RWPE2 (cell line): ENCODE measurements around the gene CFAP58.
A peak's percentile ranks its signal among the peaks of the same experiment; 100 is the strongest.

Source experiments
- ATAC-seq: fragments of 200-7000 bp; cut with Tn5 transposase; 3 replicates; pipeline ENCODE4 v1.9.1; 2021; ENCODE audit warnings: low read depth
- DNase-seq: peaks from one replicate; pipeline ENCODE4 v3.0.0-alpha.2; 2020; ENCODE audit warnings: low spot score
- H3K27ac ChIP-seq: fragments of 450-650 bp; 2 replicates; pipeline ENCODE4 v1.5.1; 2017; ENCODE audit warnings: mild to moderate bottlenecking; ENCODE audit not compliant: poor library complexity, severe bottlenecking
- H3K27me3 ChIP-seq: fragments of 250-450 bp; sonication (Bioruptor Pico); 2 replicates; pipeline ENCODE4 v1.5.1; 2021; ENCODE audit warnings: mild to moderate bottlenecking, moderate library complexity; ENCODE audit not compliant: insufficient read depth, poor library complexity, severe bottlenecking
- H3K36me3 ChIP-seq: fragments of 250-450 bp; sonication (Bioruptor Pico); 2 replicates; pipeline ENCODE4 v1.5.1; 2020; ENCODE audit warnings: low read depth, mild to moderate bottlenecking, moderate library complexity
- H3K4me1 ChIP-seq: fragments of 250-450 bp; sonication (Bioruptor Pico); 2 replicates; pipeline ENCODE4 v1.5.1; 2021; ENCODE audit warnings: mild to moderate bottlenecking, moderate library complexity; ENCODE audit not compliant: insufficient read depth, poor library complexity, severe bottlenecking
- H3K4me3 ChIP-seq: fragments of 250-450 bp; sonication (Bioruptor Pico); 2 replicates; pipeline ENCODE4 v1.5.1; 2021; ENCODE audit warnings: mild to moderate bottlenecking, moderate library complexity; ENCODE audit not compliant: severe bottlenecking
- H3K9me3 ChIP-seq: fragments of 250-450 bp; sonication (Bioruptor Pico); 2 replicates; pipeline ENCODE4 v1.5.1; 2021; ENCODE audit warnings: mild to moderate bottlenecking, moderate library complexity; ENCODE audit not compliant: severe bottlenecking
- TF ChIP-seq, protein P1 (sequence below): fragments of 450-650 bp; IDR thresholded peaks from one replicate; pipeline ENCODE4 v1.5.1; 2017; ENCODE audit warnings: mild to moderate bottlenecking, moderate library complexity; ENCODE audit not compliant: poor library complexity, severe bottlenecking

CFAP58 gene

GRCh38 chr10:104449391-104449790 lies 95.8 kb downstream of the CFAP58 start:
- ATAC-seq = no peak; the same call in 2 of the 3 replicates
- H3K27ac ChIP-seq = peak overlapping the region; percentile 5

DNA sequence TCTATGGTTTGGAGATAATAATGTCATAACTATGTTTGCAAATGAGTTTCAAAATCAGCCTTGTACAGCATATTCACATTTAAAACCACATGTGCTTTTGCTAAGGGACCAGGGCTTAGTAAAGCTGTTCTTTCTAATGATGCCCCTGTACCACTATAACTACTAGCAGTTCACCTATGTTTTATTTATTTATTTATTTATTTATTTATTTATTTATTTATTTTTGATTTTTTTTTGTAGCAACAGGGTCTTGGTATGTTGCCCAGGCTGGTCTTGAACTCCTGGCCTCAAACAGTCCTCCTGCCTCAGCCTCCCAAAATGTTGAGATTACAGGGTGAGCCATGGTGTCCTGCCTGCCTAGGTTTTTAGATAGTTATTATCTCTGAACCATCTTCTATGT lies 96.9 kb downstream of the CFAP58 start:
- H3K9me3 ChIP-seq = no peaks in the 10 kb centered on the region
- H3K36me3 ChIP-seq = no peaks in the 10 kb centered on the region
- H3K4me3 ChIP-seq = no peak overlapping the region
- H3K27ac ChIP-seq = no peak overlapping the region
- DNase-seq = no peak
- H3K27me3 ChIP-seq = no peaks in the 10 kb centered on the region
- no peak for ATAC-seq
- TF ChIP-seq, protein P1, sequence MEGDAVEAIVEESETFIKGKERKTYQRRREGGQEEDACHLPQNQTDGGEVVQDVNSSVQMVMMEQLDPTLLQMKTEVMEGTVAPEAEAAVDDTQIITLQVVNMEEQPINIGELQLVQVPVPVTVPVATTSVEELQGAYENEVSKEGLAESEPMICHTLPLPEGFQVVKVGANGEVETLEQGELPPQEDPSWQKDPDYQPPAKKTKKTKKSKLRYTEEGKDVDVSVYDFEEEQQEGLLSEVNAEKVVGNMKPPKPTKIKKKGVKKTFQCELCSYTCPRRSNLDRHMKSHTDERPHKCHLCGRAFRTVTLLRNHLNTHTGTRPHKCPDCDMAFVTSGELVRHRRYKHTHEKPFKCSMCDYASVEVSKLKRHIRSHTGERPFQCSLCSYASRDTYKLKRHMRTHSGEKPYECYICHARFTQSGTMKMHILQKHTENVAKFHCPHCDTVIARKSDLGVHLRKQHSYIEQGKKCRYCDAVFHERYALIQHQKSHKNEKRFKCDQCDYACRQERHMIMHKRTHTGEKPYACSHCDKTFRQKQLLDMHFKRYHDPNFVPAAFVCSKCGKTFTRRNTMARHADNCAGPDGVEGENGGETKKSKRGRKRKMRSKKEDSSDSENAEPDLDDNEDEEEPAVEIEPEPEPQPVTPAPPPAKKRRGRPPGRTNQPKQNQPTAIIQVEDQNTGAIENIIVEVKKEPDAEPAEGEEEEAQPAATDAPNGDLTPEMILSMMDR = no peak
- H3K4me1 ChIP-seq = peaks cover 10% of the 10 kb centered on the region

More at GRCh38 chr10:104449391-104449790, 95.8 kb downstream of the CFAP58 start:
- Histone ChIP-seq H3K9me3 (no peaks in the 10 kb centered on the region), H3K27me3 (no peaks in the 10 kb centered on the region), H3K36me3 (no peaks in the 10 kb centered on the region), H3K4me1 (peaks cover 13% of the 10 kb centered on the region), H3K4me3 (no peak overlapping the region)
- TF ChIP-seq, protein P1 = no peak
- no peak for DNase-seq

DNA sequence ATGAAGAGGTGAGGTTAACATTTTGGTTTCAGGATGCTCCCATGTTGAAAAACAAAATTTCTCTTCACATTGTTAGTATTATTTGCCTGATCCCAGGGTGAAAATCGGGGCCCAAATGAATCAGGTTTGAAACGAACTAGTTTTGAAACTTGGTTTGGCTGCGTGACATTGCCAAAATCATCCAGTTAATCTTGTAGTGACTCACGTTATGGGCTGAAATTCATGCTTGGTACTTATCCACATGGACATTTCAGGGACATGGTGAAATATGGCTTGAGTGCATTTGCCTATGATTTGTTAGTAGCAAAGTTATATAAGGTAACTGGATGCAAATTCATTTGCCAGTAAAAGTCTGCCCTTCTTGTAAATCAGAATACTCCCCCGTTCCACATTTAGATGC lies 97.3 kb downstream of the CFAP58 start:
- Histone ChIP-seq H3K27me3 (no peaks in the 10 kb centered on the region), H3K4me3 (no peak overlapping the region), H3K4me1 (peaks cover 6% of the 10 kb centered on the region), H3K27ac (no peak overlapping the region), H3K36me3 (no peaks in the 10 kb centered on the region), H3K9me3 (no peaks in the 10 kb centered on the region)
- TF ChIP-seq, protein P1 = no peak
- ATAC-seq = no peak
- no peak for DNase-seq

GRCh38 chr10:104452977-104453376 lies 99.3 kb downstream of the CFAP58 start:
- TF ChIP-seq, protein P1 = no peak
- H3K4me1 ChIP-seq = peaks cover 2% of the 10 kb centered on the region
- no peak overlapping the region for H3K4me3 ChIP-seq
- H3K9me3 ChIP-seq = no peaks in the 10 kb centered on the region
- no peaks in the 10 kb centered on the region for H3K27me3 ChIP-seq
- no peak overlapping the region for H3K27ac ChIP-seq
- no peaks in the 10 kb centered on the region for H3K36me3 ChIP-seq
- ATAC-seq (no peak), DNase-seq (no peak)

- DNase-seq (no peak), ATAC-seq (no peak)
- H3K9me3 ChIP-seq = no peaks in the 10 kb centered on the region
- no peaks in the 10 kb centered on the region for H3K27me3 ChIP-seq
- TF ChIP-seq, protein P1 = no peak
- no peak overlapping the region for H3K27ac ChIP-seq
- no peaks in the 10 kb centered on the region for H3K36me3 ChIP-seq
- no peaks in the 10 kb centered on the region for H3K4me1 ChIP-seq
- H3K4me3 ChIP-seq = no peak overlapping the region
These were observed 103.3 kb downstream of the CFAP58 start for GRCh38 chr10:104456802-104457542.
